ENCODE results near the gene NHS. TPM values are rescaled to one million over a fixed set of nuclear protein-coding genes. Genes with fewer than 3 reads are reported as not detected.

NHS gene
- total RNA-seq, 2 donors from 2014 or later: 3.0 to 4.3 TPM

DNA sequence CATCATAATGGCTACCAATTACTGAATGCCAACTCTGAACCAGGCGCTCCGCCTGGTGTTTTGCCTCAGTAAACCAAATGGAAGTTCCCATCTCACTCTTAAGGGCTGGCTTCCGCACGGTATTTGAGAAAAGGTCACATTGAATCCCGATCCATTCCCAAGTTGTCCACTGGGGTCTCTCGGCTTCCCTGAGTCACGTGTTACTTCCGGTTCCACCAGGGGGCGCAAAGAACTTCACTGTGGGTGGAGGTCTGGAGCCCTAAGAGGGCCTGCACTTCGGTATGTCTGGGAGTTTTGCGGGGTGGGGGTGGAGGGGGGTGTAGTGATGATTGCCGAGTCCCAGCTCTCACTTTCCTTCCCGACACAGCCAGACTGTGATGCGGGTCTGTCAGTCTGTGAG, 13.4 kb upstream of the NHS start:
- H3K27me3 ChIP-seq: no peaks in the 10 kb centered on the region
- no peak for DNase-seq
- intact Hi-C loops (cut with DNase I): no loop called here
- no peak overlapping the region for H3K27ac ChIP-seq
- H3K9me3 ChIP-seq: no peaks in the 10 kb centered on the region
- no peaks in the 10 kb centered on the region for H3K36me3 ChIP-seq
- H3K4me1 ChIP-seq: no peaks in the 10 kb centered on the region
- TF ChIP-seq, protein P1, sequence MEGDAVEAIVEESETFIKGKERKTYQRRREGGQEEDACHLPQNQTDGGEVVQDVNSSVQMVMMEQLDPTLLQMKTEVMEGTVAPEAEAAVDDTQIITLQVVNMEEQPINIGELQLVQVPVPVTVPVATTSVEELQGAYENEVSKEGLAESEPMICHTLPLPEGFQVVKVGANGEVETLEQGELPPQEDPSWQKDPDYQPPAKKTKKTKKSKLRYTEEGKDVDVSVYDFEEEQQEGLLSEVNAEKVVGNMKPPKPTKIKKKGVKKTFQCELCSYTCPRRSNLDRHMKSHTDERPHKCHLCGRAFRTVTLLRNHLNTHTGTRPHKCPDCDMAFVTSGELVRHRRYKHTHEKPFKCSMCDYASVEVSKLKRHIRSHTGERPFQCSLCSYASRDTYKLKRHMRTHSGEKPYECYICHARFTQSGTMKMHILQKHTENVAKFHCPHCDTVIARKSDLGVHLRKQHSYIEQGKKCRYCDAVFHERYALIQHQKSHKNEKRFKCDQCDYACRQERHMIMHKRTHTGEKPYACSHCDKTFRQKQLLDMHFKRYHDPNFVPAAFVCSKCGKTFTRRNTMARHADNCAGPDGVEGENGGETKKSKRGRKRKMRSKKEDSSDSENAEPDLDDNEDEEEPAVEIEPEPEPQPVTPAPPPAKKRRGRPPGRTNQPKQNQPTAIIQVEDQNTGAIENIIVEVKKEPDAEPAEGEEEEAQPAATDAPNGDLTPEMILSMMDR (IDR thresholded peaks at IDR 0.05): no peak
- no peak overlapping the region for H3K9ac ChIP-seq (ENCODE audit: low read depth in 2 of 2, low read length in 2 of 2)
- no peak overlapping the region for H3K4me3 ChIP-seq

DNA sequence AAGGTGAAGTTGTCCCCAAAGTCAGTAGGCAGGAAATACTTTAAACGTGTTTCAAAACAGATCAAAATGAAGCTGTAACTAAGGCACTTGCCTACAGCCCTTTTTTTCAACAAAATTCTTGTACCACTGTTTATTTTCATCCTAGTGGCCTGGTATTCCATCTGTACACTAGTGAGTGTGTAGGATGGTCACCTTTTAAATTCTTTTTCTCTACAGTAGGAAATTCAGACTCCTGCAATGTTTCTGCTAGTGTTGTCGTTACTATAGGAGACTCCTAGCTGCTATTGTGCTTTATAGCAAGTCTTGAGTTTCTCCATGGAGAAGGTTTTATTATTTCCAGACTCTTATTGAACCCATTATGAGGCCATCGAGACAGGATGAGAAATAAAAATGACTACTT, 7.0 kb upstream of the NHS start:
- Histone ChIP-seq H3K4me3 (no peak overlapping the region), H3K27ac (no peak overlapping the region), H3K4me1 (no peaks in the 10 kb centered on the region), H3K9me3 (no peaks in the 10 kb centered on the region), H3K36me3 (no peaks in the 10 kb centered on the region), H3K27me3 (no peaks in the 10 kb centered on the region), H3K9ac (ENCODE audit: low read depth in 2 of 2, low read length in 2 of 2) (no peak overlapping the region)
- DNase-seq: no peak
- TF ChIP-seq, protein P1 (IDR thresholded peaks at IDR 0.05): no peak
- intact Hi-C loops (cut with DNase I): no loop called here

DNA sequence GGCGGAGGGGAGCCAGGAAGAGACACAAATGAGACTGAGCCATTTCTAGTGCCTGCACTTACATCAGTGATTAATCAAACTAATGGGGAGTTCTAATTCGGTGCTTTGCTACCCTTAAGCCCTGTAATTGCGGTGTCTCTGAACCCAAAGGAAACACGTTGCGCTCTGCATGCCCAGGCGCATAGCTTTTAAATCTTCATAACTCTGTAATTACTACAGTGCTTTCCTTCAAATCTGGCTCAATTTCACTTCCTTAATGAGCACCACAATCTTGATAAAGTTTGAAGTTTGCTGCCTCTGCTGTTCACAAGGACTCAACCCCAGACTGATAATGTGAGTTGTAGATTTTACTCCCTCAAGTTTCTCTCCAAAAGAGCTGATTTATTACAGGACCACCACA, 5.7 kb upstream of the NHS start:
- Histone ChIP-seq H3K4me3 (no peak overlapping the region), H3K36me3 (no peaks in the 10 kb centered on the region), H3K27me3 (no peaks in the 10 kb centered on the region), H3K27ac (no peak overlapping the region), H3K9me3 (no peaks in the 10 kb centered on the region), H3K9ac (ENCODE audit: low read depth in 2 of 2, low read length in 2 of 2) (no peak overlapping the region), H3K4me1 (no peaks in the 10 kb centered on the region)
- TF ChIP-seq, protein P1 (IDR thresholded peaks at IDR 0.05): no peak
- no peak for DNase-seq
- intact Hi-C loops (cut with DNase I): no loop called here

GRCh38 chrX:17370191-17370590, 4.8 kb upstream of the NHS start:
- Histone ChIP-seq H3K36me3 (no peaks in the 10 kb centered on the region), H3K4me3 (no peak overlapping the region), H3K27me3 (no peaks in the 10 kb centered on the region), H3K27ac (no peak overlapping the region), H3K4me1 (no peaks in the 10 kb centered on the region), H3K9ac (ENCODE audit: low read depth in 2 of 2, low read length in 2 of 2) (no peak overlapping the region), H3K9me3 (no peaks in the 10 kb centered on the region)
- TF ChIP-seq, protein P1 (IDR thresholded peaks at IDR 0.05): no peak
- intact Hi-C loops (cut with DNase I): loop anchor here (10.0 kb wide), 1 partner anchor 155 kb away; no protein-coding TSS in a partner anchor
- DNase-seq: no peak

GRCh38 chrX:17372052-17372451, 2.9 kb upstream of the NHS start:
- no peak overlapping the region for H3K27ac ChIP-seq

More at GRCh38 chrX:17372052-17372451, 2.9 kb upstream of the NHS start:
- intact Hi-C loops (cut with DNase I): loop anchor here (10.0 kb wide), 1 partner anchor 153 kb away; no protein-coding TSS in a partner anchor
- TF ChIP-seq, protein P1 (IDR thresholded peaks at IDR 0.05): no peak
- Histone ChIP-seq H3K4me3 (no peak overlapping the region), H3K9ac (ENCODE audit: low read depth in 2 of 2, low read length in 2 of 2) (no peak overlapping the region), H3K27me3 (peaks cover 5% of the 10 kb centered on the region), H3K36me3 (no peaks in the 10 kb centered on the region), H3K4me1 (no peaks in the 10 kb centered on the region), H3K9me3 (no peaks in the 10 kb centered on the region)
- peak; percentile 45 for DNase-seq

All from colonic mucosa (tissue), 4 donors.